GM21381 (cell line): ENCODE results near the gene ESX1.
"Not testable (repeated sequence)": the region's sequence is repeated elsewhere in the genome, so short reads cannot be mapped to it uniquely, and the experiment has no call there.

Experiments
- ATAC-seq: cut with Tn5 transposase; IDR thresholded peaks from one replicate; pipeline ENCODE4 v1.9.1; 2021; ENCODE audit warnings: mild to moderate bottlenecking, moderate library complexity; ENCODE audit not compliant: unreplicated experiment

Gene ESX1

DNA sequence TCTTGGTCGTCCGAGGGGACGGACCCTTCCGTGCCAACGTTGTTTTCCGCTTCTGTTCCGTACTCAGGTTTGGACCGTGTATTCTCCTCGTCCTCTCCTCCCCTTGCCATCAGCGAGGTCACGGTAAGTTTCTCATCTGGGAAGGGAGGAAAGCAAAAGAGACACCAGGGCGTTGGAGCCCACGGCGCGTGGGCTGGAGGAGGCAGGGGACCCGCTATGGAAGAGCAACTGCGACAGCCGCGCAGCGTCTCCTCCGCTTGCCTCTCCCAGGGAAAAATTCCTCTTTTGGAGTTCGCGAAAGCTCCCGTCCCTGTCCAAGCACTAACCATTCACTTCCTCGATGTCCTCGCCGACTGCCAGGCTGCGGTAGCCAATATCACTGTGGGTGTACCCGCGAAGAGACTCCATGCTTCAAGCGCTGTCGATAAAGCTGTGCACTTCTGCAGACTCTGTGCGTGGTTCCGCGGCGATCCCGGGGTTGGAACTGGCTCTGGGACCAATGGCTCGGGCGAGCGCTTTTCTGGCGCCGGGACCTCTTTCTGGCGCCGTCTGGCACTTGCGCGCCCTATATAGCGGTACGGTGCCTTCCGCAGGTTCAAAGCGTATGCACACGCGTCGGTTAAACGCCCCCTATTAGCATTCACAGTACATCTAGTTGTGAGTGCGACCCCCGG is at the start of gene ESX1:
Gene ESX1, minus strand, starts transcription at position 492 of the 674 bp plus-strand sequence. Its CDS starts 84 bp downstream, at position 408.
- no peak for ATAC-seq

DNA sequence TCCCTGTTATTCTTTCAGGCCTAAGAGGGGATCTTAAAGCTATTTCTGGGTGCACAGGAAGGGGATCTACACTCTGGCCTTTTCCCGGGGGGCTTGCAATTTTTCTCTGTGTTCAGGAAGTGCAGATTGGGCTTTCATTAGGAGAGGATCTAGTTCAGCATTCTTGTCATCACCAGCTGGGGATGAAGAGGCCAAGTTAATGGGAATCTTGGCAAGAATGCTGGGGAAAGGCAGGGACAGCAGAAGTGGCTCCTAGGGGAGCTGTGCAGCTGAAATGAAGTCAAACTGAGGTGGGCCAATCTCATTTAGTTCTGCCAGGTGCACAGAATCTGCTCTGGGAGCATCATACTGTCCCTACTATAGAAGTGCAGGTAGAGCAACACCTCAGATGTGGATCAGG is 40.9 kb upstream of the ESX1 start:
- ATAC-seq, result no peak

DNA sequence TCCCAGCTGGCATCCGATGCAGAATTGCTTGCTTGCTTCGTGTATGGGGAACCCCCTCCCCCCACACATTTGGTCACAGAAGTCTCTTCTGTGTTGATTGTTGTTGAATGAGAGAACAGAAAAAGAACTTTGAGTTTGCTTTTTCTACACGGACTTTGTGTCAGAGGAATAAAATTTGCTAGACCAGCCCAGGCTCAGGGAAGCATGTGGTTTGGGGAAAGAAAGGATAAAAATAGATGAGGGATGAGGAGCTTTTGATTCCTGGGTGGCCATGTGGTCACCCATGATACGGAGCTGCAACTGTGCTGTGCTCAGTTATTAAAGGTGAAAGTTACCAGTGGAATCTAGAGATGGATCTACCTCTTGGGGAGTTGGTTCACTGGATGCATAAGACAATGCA is 34.2 kb upstream of the ESX1 start:
- no peak for ATAC-seq

DNA sequence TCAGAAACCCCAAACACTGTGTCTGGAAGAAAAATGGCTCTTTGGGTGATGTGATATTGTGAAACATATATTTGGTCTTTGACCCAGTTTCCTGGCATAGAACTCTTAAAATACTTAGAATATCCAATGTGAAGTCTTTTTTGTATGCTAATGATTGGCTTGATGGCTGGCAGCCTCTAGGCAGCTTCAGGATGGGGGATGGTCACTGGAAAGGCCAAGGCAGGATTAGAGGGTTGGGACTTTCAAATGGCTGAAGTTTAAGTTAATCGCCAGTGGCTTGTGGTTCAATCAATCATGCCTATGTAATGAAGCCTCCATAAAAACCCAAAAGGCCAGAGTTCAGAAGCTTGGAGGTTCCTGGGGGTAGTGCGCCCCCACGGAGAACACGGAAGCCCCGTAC is 33.5 kb upstream of the ESX1 start:
- no peak for ATAC-seq

DNA sequence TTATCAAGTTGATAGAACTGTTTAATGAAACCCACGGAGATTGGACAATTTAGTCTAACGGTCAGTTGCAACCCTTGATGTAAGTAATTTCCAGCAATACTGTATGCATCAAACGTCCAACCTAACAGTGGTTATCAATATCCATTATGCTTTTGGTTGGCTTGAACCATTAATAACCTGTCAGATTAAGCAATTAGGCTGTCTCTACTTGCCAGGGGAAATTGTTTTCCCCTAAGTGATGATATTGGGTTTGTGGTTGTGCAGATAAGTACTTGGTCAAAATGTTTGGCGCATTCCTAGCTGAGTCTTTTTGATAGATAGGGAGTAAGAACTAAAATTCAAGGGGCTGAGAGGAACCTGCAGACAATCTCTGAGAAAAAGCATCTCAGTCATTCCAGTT is 30.5 kb upstream of the ESX1 start:
- no peak for ATAC-seq

DNA sequence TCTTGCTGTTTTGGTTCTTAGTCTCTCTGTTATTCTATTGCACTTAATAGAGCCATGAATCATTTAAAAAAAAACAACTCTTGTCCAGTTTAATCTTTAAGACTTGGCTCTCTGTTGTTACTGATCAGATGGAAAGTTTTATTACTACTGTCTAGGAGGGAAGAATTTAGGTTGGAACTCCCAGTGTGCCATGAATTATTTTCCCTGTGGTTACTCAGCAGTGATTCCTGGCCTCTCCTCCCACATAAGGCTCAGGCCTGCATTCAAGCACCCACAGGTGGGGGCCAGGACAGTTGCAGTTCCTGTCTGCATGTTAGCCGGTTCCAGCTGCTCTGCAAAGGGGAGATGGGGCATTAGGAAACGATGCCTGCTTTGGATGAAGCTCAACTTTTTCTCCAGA is 29.8 kb upstream of the ESX1 start:
- no peak for ATAC-seq

DNA sequence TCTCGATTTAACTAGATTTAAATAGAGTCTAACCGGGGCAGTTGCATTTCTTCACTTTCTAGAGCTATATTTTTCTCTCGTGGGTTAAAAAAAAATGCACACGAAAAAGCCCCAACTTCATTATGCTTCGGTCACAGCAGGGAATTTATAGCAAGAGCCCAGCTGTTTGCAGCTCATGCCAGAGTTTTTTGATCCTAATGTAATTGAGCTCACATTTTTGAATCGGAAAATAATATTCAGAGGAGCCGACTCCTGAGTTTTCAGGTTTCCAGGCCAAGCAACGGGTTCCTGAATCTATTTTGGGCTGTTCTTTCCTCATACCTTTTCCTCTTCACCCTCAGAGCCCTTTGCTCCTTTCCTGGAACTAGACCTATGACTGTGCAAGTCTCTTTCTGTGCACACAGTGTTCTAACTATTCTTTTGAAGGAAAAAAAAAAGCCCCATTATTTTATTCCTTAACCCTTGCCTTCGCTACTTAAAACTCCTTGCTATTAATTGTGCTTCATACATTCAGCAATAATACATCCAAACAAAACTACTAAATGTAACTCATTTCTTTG is 27.5 kb upstream of the ESX1 start:
- no peak for ATAC-seq

DNA sequence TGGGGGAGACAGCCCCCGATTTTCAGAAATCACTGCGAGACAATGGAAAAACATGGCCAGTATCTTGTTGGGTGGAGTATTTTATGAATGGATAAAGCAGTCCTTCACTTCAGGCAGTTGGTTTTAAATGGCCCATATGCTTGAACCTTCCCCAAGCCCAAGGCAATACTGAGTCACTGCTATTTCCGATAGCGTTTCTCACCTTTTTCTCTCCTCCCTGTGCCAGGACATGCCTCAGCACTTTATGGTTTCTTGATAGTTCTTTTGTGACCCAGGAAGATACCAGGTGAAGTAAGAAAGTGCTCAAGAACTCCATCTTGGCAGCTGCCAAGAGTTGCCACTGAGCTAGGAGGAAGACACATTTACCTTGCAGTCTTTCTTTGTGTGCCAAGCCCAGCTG is 26.8 kb upstream of the ESX1 start:
- no peak for ATAC-seq

DNA sequence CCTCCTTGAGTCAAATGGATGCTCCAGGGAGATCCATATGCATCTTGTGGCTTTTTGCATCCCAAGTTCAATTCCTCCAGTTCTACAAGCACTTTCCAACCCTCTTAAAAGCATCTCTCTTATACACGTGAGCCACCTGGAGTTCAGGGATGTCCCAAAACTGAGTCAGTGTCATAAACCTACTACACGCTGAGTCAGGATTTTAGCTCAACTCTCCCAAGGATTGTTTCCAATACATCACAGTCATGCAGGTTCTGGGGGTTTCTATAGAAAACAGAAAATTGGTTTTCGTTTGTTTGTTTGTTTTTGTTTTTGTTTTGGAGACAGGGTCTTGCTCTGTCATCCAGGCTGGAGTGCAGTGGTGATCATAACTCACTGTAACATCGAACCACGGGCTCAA is 25.9 kb upstream of the ESX1 start:
- no peak for ATAC-seq

DNA sequence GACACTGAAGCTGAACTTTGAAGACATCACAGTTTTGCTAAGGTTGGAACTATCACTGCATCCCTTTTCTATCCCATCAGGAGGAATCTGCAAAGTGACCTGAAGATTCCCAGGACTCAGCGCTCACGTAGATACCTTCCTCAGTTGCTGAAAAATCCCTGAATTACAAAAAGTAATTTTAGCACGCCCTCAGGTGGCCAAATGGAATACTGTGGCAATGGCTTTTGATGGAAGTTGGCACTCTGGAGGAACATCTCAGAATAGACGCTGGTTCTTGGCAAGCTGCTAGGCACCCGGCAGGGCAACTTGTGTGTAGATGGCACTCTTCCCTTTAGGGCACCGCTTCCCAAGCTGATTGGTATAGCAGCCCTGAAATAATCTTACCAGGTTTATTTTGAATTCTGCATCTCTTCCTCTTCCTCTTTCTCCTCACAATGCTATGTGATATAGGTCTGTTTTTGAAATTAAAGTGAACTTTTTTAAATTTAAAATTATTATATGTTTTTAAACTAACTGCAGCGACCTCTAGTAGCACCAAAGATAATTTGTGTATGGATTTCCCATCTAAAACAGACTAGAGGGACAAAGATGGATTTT is 16.3 kb upstream of the ESX1 start:
- ATAC-seq, result no peak

DNA sequence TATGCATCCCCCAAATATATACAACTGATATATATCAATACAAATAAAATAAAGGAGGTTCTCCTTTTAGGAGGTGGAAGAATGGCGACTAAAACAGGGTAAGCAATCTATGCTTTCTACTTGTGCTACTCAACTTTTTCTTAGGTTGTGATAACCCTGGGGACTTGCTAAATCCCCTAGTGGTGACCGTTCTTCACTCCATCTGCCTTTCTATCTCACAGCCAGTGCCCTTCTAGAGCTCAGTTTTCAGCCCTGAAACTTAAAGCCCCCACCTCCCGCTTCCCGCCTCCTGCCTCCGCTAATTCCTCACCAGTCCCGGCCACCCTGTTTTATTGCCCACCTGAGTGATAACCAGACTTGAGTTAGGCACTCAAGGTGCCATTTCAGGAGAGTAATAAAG is 15.5 kb upstream of the ESX1 start:
- no peak for ATAC-seq

DNA sequence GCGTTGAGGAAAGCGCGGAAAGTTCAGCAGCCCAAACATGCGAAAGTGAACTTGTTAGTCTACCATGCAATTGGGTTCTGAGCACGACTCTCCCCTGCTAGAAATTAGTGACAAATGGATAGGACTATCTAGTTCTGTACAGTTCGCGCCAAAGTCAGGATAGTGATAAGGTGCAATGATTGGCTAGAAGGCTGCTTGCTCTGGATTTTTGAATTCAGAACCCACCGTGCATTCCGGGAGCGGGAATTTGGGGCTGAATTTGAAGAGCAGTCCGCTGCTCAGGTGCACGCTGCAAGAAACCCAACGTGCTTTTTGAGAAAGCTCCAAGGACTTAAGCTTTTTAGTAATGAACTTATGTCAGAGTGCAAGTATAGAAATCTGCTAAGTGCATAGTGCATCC is 732 bp upstream of the ESX1 start:
- no peak for ATAC-seq

DNA sequence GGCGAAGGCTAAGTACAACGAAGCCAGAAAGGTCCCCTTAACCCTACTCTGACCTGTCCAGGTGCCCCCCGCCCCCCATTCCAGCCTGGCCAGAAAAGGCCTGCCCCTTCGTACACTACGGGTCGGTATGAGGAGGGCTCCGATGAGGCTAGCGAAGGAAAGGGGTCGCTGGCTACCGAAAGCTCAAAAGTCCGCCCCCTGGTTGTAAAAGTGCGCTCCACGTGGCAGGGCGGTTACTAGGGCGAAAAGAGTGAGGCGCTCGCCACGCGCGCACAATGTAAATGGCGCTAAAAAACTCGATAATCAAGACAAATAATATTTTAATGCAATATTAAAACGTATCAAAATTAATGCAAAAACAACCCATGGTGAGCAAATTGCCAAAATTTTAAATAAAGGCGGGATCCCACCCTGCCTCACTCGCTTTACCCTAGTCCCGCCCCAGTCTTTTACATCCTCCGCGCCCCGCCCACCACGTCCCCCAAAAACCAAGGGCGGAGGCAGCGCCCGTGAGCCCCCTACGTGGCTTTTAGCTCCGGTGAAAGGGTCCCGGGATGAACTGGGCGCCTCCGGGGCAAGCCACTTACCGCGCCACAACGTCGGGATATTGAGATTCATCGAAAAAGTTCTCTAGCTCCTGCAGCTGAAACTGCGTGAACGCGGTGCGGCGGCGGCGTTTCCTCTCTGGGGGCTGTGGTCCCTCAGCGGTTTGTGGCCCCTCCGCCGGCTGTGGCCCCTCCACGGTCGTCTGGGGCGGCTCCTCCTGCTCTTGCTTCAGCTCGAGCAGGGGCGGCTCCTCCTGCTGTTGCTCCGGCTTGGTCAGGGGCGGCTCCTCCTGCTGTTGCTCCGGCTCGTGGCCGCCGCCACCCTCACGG is 929 bp downstream of the ESX1 start:
- no peak for ATAC-seq

DNA sequence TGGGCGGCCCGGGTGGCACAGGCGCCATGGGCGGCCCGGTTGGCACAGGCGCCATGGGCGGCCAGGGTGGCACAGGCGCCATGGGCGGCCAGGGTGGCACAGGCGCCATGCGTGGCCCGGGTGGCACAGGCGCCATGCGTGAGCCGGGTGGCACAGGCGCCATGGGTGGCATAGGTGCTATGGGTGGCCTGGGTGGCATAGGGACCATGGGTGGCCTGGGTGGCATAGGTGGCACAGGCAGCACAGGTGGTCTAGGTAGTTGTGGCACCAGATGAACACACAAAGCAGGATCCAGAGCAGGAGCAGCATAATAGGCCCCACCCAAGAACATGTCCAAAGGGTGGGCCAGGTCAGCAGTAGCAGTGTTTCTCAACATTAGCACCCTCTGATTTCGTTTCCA is 4.3 kb downstream of the ESX1 start:
- no peak for ATAC-seq

DNA sequence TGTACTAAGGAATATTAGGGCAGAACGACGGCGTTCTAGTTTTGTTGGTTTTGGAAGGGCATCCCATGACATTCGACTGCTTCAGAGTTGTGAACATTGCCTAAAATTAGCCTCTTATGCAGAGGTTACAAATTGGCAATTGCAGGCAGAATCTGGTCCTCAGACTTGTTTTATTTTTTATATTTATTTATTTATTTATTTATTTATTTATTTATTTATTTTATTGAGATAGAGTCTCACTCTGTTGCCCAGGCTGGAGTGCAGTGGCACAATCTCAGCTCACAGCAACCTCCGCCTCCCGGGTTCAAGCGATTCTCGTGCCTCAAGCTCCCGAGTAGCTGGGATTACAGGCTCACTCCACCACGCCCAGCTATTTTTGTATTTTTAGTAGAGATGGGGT is 24.7 kb downstream of the ESX1 start:
- not testable (repeated sequence) for ATAC-seq

DNA sequence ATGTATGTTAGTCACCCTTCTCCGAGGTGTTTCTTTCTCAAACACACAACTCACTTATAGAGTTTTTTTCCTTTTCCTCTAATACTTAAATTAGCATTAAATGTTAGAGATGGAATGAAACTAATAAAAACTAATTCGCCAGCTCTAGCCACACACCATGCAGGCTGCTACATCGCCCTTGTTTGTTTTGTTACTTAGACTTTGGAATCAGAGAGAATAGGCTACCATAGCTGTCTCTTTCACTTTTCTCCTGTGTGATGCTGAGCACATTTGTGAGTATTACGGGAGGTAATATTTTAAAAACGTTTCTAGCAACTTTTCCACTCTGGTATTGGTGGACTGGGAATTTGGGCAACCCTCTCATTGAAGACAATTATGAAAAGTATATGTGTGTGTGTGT is 43.5 kb downstream of the ESX1 start:
- no peak for ATAC-seq

DNA sequence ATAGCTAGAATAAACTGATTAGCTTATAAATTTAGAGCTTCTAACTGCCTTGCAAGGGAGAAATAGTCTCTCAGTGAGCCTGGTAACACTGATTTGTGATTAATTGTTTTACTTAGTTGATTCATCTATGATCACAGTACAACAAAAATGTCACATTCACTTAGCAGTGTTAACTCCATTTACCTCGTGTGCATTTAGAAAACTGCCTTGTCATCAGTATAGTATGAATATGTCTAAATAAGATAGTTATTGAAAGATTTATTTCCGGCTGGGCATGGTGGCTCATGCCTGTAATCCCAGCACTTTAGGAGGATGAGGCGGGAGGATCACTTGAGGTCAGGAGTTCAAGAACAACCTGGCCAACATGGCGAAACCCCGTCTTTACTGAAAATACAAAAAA is 49.2 kb downstream of the ESX1 start:
- ATAC-seq, result no peak
